CD4-positive, alpha-beta T cell (primary cell): ENCODE measurements around the gene FMNL2. TPM values are rescaled to one million over a fixed set of nuclear protein-coding genes. Genes with fewer than 3 reads are reported as not detected.

Experiments used
- ATAC-seq: fragments of 200-7000 bp; cut with Tn5 transposase; one replicate; pipeline ENCODE4 v1.10.0; 2022; ENCODE audit warnings: mild to moderate bottlenecking; ENCODE audit not compliant: poor library complexity
- CTCF ChIA-PET: fragments of 350-600 bp; sonication (Branson Sonifier 250); formaldehyde crosslinking; loops from one replicate; lab custom pipeline; 2021; ENCODE audit warnings: antibody characterized with exemption, inconsistent platforms; lab: Charles Lee
- POLR2A ChIA-PET: fragments of 350-600 bp; sonication (Branson Sonifier 250); formaldehyde crosslinking; loops from one replicate; lab custom pipeline; 2021; ENCODE audit warnings: antibody characterized with exemption, inconsistent platforms; lab: Charles Lee
- DNase-seq, 14 experiments: peaks; one replicate each; pipeline ENCODE4 v3.0.0-alpha.2; 2013 to 2020; ENCODE audit warnings: mixed read lengths in 2 of 14
- H3K27ac ChIP-seq, 2 donors: one replicate each; pipeline versions ENCODE4 v1.5.1 to v1.7.0; 2013; ENCODE audit warnings: low read length in 2 of 2, low read depth in 1 of 2, mild to moderate bottlenecking in 1 of 2
- H3K27me3 ChIP-seq, 2 experiments: 1 replicate in 1 of 2; 2 replicates in 1 of 2; pipeline versions ENCODE4 v1.6.1 to v1.7.0; 2013; ENCODE audit warnings: low read length in 2 of 2, control low read depth in 1 of 2, mild to moderate bottlenecking in 1 of 2, moderate library complexity in 1 of 2; ENCODE audit not compliant: insufficient read depth in 2 of 2, control insufficient read depth in 1 of 2
- H3K36me3 ChIP-seq: one replicate; pipeline ENCODE4 v1.6.1; 2013; ENCODE audit warnings: low read length, control low read depth; ENCODE audit not compliant: insufficient read depth
- H3K4me1 ChIP-seq: one replicate; pipeline ENCODE4 v1.6.1; 2013; ENCODE audit warnings: low read length, control low read depth; ENCODE audit not compliant: insufficient read depth
- H3K4me3 ChIP-seq: one replicate; pipeline ENCODE4 v1.5.1; 2013; ENCODE audit warnings: mild to moderate bottlenecking, low read length, moderate library complexity
- H3K9me3 ChIP-seq, 2 experiments: 1 replicate in 1 of 2; 2 replicates in 1 of 2; pipeline versions ENCODE4 v1.6.1 to v1.7.0; 2013; ENCODE audit warnings: low read length in 2 of 2, mild to moderate bottlenecking in 2 of 2, control low read depth in 1 of 2, moderate library complexity in 1 of 2; ENCODE audit not compliant: control insufficient read depth in 1 of 2, insufficient read depth in 1 of 2
- H3K27ac Mint-ChIP-seq: one replicate; pipeline ENCODE4 v1.8.0; 2020; ENCODE audit warnings: mixed read lengths
- H3K27me3 Mint-ChIP-seq: one replicate; pipeline ENCODE4 v1.8.0; 2021; ENCODE audit warnings: mixed read lengths
- H3K36me3 Mint-ChIP-seq: one replicate; pipeline ENCODE4 v1.8.0; 2021; ENCODE audit warnings: low read depth, mixed read lengths
- H3K4me1 Mint-ChIP-seq: one replicate; pipeline ENCODE4 v1.8.0; 2021; ENCODE audit warnings: low read depth, mixed read lengths
- H3K4me3 Mint-ChIP-seq: one replicate; pipeline ENCODE4 v1.8.0; 2020; ENCODE audit warnings: mild to moderate bottlenecking, mixed read lengths
- H3K9me3 Mint-ChIP-seq: one replicate; pipeline ENCODE4 v1.8.0; 2020; ENCODE audit warnings: mixed read lengths
- intact Hi-C, 2 experiments: fragments of 100-400 bp; cut with DNase I in 1 of 2; cut with micrococcal nuclease in 1 of 2; formaldehyde crosslinking; loops; one replicate each; pipeline versions ENCODE4 v1.15.1 to v1.9.0; 2023 to 2025; cut with DNase I, micrococcal nuclease
- total RNA-seq, 174 experiments: library from RNA in 2 of 174; stranded (reverse) in 2 of 174; gene quantifications; one replicate each; pipeline ENCODE4 v1.2.3 and lab custom pipeline; 2021 to 2026
- TF ChIP-seq, protein P1 (sequence below): fragments of 200-600 bp; IDR thresholded peaks from one replicate; pipeline ENCODE4 v1.8.0; 2022; ENCODE audit warnings: antibody characterized with exemption, mild to moderate bottlenecking

The FMNL2 gene
- total RNA-seq, 2 experiments from 2014 or later = 0.30 to 0.31 TPM

DNA sequence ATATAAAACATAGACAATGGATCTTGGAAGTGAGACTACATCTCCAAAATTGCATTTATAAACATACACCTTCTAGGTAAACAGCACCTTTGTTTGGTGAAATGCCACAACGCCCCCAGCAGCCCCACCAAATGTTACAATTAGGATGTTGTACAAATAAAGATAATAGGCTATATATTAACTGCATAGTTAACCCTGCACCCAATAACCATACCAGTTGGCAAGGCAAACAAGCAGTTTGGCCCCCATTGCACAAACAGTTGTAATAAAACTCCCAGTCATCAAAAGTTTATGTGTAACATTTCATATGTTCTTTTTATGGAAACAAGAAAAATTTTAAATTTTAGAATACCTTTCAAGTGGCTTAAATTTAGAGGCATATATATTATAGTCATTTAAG is 315.0 kb downstream of the FMNL2 start:
- no peak for ATAC-seq
- Mint-ChIP-seq H3K9me3 (no peaks in the 10 kb centered on the region), H3K4me3 (no peak overlapping the region), H3K27me3 (no peaks in the 10 kb centered on the region), H3K27ac (no peak overlapping the region), H3K4me1 (no peaks in the 10 kb centered on the region), H3K36me3 (peaks cover 38% of the 10 kb centered on the region)
- POLR2A ChIA-PET = no interaction called here
- CTCF ChIA-PET = no interaction called here
- H3K9me3 ChIP-seq = no peaks in the 10 kb centered on the region
- DNase-seq = no peak
- no peak overlapping the region for H3K27ac ChIP-seq
- TF ChIP-seq, protein P1, sequence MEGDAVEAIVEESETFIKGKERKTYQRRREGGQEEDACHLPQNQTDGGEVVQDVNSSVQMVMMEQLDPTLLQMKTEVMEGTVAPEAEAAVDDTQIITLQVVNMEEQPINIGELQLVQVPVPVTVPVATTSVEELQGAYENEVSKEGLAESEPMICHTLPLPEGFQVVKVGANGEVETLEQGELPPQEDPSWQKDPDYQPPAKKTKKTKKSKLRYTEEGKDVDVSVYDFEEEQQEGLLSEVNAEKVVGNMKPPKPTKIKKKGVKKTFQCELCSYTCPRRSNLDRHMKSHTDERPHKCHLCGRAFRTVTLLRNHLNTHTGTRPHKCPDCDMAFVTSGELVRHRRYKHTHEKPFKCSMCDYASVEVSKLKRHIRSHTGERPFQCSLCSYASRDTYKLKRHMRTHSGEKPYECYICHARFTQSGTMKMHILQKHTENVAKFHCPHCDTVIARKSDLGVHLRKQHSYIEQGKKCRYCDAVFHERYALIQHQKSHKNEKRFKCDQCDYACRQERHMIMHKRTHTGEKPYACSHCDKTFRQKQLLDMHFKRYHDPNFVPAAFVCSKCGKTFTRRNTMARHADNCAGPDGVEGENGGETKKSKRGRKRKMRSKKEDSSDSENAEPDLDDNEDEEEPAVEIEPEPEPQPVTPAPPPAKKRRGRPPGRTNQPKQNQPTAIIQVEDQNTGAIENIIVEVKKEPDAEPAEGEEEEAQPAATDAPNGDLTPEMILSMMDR = no peak
- intact Hi-C loops = no loop called here
- H3K27me3 ChIP-seq = no peaks in the 10 kb centered on the region
- no peaks in the 10 kb centered on the region for H3K4me1 ChIP-seq
- H3K36me3 ChIP-seq = peaks cover 19% of the 10 kb centered on the region
- H3K4me3 ChIP-seq = no peak overlapping the region

DNA sequence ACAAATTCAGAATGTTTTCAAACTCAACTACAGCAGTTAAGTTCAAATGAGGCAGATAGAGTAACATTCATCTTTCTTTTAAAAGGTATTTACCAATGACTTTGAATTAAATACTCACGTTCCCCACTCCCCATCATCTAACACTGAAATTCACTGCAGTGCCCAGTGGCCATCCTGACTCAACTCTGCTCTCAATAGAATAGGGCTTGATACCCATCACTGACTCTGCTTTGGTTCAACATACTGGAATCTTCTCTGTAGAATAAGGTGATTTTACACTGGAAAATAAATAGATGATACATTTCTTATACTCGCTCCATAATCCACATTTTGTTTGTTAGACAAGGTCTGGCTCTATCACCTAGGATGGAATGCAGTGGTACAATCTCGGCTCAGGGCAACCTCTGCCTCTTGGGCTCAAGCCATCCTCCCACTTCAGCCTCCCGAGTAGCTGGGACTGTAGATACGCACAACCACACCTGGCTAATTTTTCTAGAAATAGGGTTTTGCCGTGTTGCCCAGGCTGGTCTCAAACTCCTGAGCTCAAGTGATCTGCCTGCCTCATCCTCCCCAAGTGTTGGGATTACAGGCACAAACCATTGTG is 315.9 kb downstream of the FMNL2 start:
- Histone ChIP-seq H3K9me3 (no peaks in the 10 kb centered on the region), H3K36me3 (peaks cover 27% of the 10 kb centered on the region), H3K27ac (no peak overlapping the region), H3K4me1 (no peaks in the 10 kb centered on the region), H3K4me3 (no peak overlapping the region), H3K27me3 (no peaks in the 10 kb centered on the region)
- DNase-seq = no peak
- Mint-ChIP-seq H3K36me3 (peaks cover 47% of the 10 kb centered on the region), H3K4me3 (no peak overlapping the region), H3K9me3 (no peaks in the 10 kb centered on the region), H3K4me1 (no peaks in the 10 kb centered on the region), H3K27me3 (no peaks in the 10 kb centered on the region), H3K27ac (no peak overlapping the region)
- POLR2A ChIA-PET = no interaction called here
- intact Hi-C loops = no loop called here
- ATAC-seq = no peak
- CTCF ChIA-PET = interaction anchor here (1.5 kb wide), 1 partner anchor 10 kb away, joined by 3 read pairs; no protein-coding TSS in a partner anchor
- TF ChIP-seq, protein P1 = no peak

DNA sequence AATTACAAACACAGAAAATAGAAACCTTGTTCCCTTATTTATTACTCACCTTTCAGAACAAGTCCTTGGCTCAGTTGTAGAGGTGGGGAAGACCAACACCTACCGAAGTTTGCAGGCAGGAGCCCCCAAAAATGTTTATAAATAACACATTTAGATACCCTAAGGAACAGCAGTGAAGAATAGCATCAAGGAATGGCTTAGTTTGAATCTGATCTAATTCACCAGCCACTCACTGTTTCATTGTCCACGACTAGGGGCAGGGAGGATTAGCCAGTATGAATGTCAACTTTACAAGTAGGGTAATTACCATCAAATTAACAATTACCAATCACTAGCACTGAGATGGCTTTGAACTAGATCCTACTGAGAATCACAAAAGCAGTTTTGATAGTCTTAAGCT is 316.9 kb downstream of the FMNL2 start:
- intact Hi-C loops = no loop called here
- H3K4me1 Mint-ChIP-seq = no peaks in the 10 kb centered on the region
- Histone ChIP-seq H3K27ac (no peak overlapping the region), H3K36me3 (peaks cover 36% of the 10 kb centered on the region), H3K4me1 (no peaks in the 10 kb centered on the region), H3K9me3 (no peaks in the 10 kb centered on the region), H3K27me3 (no peaks in the 10 kb centered on the region), H3K4me3 (no peak overlapping the region)
- ATAC-seq (no peak), DNase-seq (no peak)
- no peaks in the 10 kb centered on the region for H3K27me3 Mint-ChIP-seq
- H3K4me3 Mint-ChIP-seq = no peak overlapping the region
- CTCF ChIA-PET = interaction anchor here (1.5 kb wide), 1 partner anchor 9 kb away, joined by 3 read pairs; no protein-coding TSS in a partner anchor
- no peaks in the 10 kb centered on the region for H3K9me3 Mint-ChIP-seq
- H3K27ac Mint-ChIP-seq = no peak overlapping the region
- POLR2A ChIA-PET = no interaction called here
- TF ChIP-seq, protein P1 = no peak
- H3K36me3 Mint-ChIP-seq = peaks cover 57% of the 10 kb centered on the region
